ENCODE measurements around the gene IFITM1. TPM values are rescaled to one million over a fixed set of nuclear protein-coding genes. Genes with fewer than 3 reads are reported as not detected.

The IFITM1 gene
- total and polyA plus RNA-seq, 2 of the 13 experiments (the other 11 are each of a cell fraction or from before 2014, with no cell fraction given), result 0.38 to 11.1 TPM

DNA sequence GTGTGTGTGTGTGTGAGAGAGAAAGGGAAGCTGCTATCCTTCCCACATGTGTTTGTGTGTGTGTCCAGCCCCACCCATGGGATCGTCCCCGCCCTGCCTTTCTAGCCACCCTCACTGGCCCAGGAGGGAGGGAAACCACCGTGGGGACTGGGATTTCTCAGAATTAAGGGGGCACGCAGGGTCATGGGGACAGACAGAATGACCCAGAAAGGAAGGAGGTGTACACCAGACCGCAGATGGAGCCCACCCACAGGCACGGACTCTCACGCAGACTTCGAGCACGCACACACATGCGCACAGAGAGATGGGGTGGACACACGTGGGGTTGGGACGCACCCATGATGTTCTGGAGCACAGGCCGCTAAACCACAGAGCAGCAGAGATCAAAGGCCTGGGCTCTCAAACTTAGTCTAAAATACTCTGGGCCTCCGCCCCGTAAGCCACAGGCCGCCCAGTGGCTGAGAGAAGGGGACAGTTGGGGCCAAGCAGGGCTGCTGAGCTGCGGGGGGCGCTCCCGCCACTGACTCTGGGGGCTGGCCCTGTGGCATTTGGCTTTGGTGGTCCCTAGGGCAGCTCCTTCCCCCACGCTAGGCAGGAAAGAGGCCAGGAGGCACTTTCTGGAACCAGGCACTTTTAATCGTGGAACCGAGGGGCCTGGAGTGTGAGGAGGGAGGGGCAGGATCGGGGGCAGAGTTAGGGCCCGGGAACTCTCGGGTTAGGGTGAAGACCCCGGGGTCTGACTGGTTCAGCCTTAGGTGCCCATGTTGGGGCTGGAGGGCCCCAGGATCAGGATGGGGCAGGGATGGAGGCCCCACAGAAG lies 16.0 kb upstream of the IFITM1 start (continued):
- TF ChIP-seq MYPOP (CRISPR knock-in tag; IDR thresholded peaks at IDR 0.05), result no peak
- no peak for TF ChIP-seq ADNP (CRISPR knock-in tag; IDR thresholded peaks at IDR 0.05)
- TF ChIP-seq SALL1 (CRISPR knock-in tag; IDR thresholded peaks at IDR 0.05), result no peak
- TF ChIP-seq, protein P1, sequence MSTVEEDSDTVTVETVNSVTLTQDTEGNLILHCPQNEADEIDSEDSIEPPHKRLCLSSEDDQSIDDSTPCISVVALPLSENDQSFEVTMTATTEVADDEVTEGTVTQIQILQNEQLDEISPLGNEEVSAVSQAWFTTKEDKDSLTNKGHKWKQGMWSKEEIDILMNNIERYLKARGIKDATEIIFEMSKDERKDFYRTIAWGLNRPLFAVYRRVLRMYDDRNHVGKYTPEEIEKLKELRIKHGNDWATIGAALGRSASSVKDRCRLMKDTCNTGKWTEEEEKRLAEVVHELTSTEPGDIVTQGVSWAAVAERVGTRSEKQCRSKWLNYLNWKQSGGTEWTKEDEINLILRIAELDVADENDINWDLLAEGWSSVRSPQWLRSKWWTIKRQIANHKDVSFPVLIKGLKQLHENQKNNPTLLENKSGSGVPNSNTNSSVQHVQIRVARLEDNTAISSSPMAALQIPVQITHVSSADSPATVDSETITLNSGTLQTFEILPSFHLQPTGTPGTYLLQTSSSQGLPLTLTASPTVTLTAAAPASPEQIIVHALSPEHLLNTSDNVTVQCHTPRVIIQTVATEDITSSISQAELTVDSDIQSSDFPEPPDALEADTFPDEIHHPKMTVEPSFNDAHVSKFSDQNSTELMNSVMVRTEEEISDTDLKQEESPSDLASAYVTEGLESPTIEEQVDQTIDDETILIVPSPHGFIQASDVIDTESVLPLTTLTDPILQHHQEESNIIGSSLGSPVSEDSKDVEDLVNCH (CRISPR knock-in tag; IDR thresholded peaks at IDR 0.05), result no peak
- TF ChIP-seq HHEX (CRISPR knock-in tag; IDR thresholded peaks at IDR 0.05), result no peak
- TF ChIP-seq ZNF564 (CRISPR knock-in tag; IDR thresholded peaks at IDR 0.05), result no peak
- no peak for TF ChIP-seq HOXA9 (CRISPR knock-in tag; IDR thresholded peaks at IDR 0.05; ENCODE audit: borderline replicate concordance)
- TF ChIP-seq ZNF10 (CRISPR knock-in tag; IDR thresholded peaks at IDR 0.05; ENCODE audit: borderline replicate concordance, low read depth), result no peak
- TF ChIP-seq KDM6A (CRISPR knock-in tag; IDR thresholded peaks at IDR 0.05; ENCODE audit: low read depth), result no peak
- TF ChIP-seq CBX2 (IDR thresholded peaks at IDR 0.05; ENCODE audit: low read depth, low read length), result no peak
- no peak for TF ChIP-seq CBX2 (CRISPR knock-in tag; IDR thresholded peaks at IDR 0.05; ENCODE audit: low read depth)
- TF ChIP-seq ZNF746 (CRISPR knock-in tag; IDR thresholded peaks at IDR 0.05), result no peak
- no peak for TF ChIP-seq TP53 (CRISPR knock-in tag; conservative IDR thresholded peaks at IDR 0.05)
- TF ChIP-seq ELF4 (CRISPR knock-in tag; IDR thresholded peaks at IDR 0.05; ENCODE audit: borderline replicate concordance), result no peak
- no peak for TF ChIP-seq ZNF354B (CRISPR knock-in tag; IDR thresholded peaks at IDR 0.05)
- no peak for TF ChIP-seq NFAT5 (CRISPR knock-in tag; IDR thresholded peaks at IDR 0.05)
- no peak for TF ChIP-seq CENPT (CRISPR knock-in tag; IDR thresholded peaks at IDR 0.05; ENCODE audit: low read depth)
- no peak for TF ChIP-seq CREM (IDR thresholded peaks at IDR 0.05)
- TF ChIP-seq CREM (CRISPR knock-in tag; IDR thresholded peaks at IDR 0.05), result no peak
- no peak for TF ChIP-seq ZNF12 (CRISPR knock-in tag; IDR thresholded peaks at IDR 0.05)
- TF ChIP-seq ZNF878 (CRISPR knock-in tag; IDR thresholded peaks at IDR 0.05), result no peak
- TF ChIP-seq ZNF607 (CRISPR knock-in tag; IDR thresholded peaks at IDR 0.05; ENCODE audit: borderline replicate concordance), result no peak
- TF ChIP-seq SMARCE1 (IDR thresholded peaks at IDR 0.05; ENCODE audit: borderline replicate concordance), result no peak
- no peak for TF ChIP-seq SP140L (CRISPR knock-in tag; IDR thresholded peaks at IDR 0.05; ENCODE audit: borderline replicate concordance)
